ENCODE measurements around the gene PTDSS2.

PTDSS2 gene

DNA sequence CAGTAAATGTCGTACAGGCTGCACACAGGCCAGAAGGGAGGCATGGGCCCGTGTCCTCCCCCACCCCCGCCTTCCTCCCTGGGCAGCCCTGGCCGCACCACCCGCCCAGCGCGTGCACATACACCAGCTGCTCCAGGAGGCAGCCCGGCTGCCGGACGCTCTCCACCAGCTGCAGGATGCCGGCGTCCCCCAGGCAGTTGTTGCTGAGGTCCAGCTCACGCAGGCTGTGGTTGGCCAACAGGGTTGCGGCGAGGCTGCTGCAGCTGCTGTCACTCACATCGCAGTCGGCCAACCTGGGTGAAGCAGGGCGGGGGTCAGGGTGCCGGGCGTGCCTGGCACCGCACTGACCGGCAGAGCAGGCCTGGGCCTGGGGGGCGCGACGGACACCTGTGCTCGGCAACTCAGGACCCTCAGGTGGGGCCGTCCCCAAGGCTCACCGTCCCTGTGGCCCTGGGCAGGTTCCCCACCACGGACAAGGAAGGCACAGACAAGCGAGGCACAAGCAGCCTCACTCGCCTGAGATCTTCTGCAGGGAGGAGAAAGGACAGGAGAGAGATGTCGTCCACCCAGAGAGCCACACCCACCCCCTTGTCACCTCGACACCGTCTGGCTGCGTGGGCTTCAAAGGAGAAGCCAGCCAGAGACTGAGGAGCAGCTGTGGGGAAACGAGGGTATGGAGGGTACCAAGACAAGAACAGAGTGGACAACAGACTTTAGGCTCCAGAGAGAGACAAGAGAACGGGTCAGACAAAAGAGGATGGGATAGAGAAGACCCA, 44.9 kb downstream of the PTDSS2 start:
- no peak for FAIRE-seq

DNA sequence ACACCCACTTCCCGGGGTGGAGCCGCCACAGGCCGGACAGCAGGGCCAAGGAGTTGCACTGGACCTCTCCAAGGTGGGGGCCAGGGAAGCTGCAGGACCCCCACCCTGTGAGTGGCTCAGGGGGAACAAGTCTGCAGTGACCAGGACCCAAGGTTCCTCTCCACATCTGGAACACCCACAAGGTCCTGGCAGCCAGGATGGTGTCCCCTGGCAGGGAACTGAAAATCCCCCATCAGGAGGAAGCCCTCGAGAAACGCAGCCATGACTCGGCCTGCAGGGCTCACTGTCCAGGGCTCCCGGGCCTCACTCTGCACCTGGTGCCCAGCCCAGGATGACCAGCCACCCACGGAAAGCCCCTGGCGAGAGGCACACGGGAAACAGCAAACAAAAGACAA, 45.5 kb downstream of the PTDSS2 start:
- no peak for FAIRE-seq

DNA sequence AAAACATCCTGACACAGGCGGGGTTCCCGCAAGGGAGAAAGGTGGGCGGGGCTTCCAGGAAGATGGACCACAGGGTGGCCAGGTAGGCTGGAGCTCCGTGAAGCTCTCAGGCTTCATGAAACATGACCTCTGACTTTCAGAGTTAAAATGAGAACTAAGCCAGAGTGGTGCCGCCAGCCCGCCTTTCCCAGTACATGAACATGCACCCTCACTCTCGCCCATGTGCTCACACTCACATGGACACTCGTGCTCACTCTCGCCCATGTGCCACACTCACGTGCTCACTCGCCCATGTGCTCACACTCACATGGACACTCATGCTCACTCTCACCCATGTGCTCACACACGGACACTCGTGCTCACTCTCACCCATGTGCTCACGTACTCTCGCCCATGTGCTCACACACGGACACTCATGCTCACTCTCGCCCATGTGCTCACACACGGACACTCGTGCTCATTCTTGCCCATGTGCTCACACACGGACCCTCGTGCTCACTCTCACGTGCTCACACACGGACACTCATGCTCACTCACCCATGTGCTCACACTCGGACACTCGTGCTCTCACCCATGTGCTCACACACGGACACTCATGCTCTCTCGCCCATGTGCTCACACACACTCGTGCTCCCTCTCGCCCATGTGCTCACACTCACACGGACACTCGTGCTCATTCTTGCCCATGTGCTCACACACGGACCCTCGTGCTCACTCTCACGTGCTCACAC, 46.9 kb downstream of the PTDSS2 start:
- no peak for FAIRE-seq

DNA sequence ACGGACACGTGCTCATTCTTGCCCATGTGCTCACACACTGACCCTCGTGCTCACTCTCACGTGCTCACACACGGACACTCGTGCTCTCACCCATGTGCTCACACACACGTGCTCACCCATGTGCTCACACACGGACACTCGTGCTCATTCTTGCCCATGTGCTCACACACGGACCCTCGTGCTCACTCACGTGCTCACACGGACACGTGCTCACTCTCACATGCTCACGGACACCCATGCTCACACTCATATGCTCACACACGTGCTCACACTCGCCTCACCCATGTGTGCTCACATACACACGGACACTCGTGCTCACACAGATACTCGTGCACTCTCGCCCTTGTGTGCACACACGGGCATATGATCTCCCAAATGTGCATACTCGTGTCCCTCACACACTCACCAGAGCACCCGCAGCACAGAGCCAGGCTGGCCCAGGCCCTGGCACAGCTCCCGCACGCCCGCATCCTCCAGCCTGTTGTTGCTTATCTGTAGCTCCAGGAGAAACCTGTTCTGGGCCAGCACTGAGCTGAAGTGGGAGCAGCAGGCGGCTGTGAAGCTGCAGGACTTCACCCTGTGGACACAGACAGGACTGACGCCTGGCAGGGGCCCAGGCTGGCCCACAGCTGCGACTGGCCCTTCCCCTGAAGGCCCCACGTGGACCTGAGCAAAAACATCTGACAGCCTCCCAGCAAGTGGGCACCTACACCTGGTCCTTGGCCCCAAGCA, 47.7 kb downstream of the PTDSS2 start:
- no peak for FAIRE-seq

DNA sequence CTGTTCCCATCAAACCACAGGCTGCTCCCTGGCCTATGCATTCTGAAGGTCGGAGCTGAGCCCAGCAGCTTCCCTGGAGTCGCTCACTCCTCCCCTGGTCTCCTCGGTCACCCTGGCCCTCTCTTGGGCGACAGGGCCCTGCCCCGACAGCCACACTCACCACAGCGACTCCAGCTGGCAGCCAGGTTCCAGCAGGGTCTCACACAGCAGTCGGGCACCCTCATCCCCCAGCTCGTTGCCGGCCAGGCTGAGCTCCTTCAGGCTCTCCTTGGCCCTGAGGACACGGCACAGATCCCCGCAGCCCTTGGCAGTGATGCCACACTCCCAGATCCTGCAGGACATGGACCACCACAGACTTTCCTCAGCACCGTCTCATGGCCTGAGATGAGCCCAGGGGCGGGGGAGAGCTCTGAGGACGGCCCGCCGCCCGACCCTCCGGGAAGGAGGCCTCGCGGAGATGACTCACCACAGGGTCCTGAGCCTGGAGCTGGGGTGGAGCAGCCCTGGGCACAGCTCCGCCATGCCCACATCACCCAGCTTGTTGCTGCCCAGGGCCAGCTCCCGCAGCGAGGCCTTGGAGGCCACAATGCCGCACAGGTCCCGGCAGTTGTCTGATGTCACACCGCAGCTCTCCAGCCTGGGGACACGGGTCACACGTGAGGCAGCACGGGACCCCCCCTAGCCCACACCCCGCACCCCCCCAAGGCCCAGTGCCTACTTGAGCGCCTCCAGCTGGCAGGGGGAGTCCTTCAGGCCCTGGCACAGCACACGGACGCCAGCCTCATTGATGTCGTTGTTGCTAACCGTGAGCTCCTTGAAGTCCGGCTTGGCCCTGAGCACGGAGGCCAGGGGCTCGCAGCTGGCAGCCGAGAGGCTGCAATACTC, 48.5 kb downstream of the PTDSS2 start:
- no peak for FAIRE-seq

DNA sequence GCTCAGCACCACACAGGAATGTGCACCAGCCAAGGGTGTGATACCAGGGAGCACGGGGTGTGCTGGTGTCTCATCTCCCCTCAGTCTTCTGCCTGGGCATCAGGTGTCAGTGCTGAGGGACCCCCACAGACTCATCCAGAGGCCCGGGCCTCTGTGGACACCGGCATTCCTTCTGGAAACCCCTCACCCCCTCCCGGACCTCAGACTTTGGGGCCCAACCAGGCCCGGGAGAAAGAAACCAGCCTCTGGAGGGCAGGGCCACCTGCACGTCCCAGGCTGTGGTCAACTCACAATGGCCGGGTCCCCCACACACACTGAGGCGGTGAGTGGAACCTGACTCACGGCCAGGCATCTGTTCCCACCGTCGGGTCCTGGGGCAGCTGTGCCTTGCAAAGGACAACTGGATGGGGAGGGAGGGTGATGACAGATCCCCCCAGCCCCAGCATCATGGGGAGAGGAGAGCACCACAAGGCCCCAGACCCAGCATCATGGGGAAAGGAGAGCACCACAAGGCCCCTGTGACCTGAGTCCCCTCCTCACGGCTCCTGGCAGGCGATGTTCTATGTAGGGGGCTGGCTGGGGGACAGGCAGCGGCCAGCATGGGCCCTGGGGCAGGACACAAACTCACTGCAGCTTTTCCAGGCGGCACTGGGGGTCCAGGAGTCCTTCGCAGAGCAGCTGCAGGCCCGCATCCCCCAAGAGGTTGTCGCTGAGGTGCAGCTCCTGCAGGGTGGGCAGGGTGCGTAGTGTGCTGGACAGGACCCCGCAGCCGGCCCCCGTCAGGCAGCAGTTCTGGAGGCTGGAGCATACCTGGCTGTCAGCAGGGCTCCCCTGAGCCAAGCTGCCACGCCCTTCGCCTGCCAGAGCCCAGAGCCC, 49.4 kb downstream of the PTDSS2 start:
- no peak for FAIRE-seq

DNA sequence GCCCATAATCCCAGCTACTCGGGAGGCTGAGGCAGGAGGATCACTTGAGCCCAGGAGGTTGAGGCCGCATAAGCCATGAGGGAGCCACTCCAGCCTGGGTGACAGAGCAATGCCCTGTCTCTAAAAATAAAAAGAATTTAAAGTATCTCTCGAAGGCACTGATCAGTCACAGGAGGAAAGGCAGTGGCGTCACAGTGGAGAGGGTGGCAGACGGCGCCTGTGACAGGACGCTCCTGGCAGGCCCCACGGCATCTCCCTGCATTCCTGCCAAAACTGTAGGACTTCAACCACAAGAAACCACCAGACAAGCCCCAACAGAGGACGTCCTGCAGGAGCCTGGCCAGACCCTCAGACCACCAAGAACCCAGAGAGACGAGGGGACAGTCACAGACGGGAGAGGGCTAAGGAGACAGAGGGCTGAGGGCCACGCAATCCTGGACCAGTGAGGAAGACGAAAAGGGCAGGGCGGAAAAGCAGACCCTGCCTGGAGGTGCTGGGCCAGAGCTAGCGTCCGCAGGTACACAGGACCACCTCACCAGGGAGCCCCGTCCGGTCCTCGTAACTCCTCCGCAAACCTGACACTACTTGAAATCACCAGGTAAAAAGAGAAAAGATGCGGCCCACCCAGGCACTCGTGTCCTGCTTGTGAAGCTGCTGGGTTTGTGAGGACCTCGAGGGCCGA, 51.1 kb downstream of the PTDSS2 start:
- FAIRE-seq, result no peak

DNA sequence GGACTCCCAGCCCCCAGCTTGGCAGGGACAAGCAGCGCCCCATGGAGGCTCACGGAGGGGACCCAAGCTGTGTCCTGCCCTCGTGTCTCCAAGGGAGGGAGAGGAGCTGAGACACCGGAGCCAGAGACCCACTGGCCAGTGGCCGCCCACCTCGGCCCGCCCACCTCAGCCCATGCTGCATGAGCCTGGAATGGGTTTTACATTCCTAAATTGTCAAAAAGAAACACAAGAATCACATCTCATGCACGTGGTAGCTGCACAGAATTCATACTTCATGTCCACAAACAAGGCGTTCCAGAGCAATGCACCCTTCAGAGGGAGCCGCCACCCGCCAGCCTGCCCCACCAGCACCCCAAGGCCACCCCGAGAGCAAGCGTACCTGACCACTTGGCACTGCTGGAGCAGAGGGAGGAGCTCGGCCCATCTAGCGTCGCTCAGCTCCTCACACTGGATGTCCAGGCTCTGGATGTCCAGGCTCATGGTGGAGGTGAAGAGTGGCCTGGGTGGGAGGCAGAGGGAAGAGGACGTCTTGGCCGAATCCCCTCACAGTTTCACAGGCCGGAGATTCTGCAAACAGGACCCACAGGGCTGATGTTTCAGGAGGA, 51.7 kb downstream of the PTDSS2 start:
- FAIRE-seq, result no peak

DNA sequence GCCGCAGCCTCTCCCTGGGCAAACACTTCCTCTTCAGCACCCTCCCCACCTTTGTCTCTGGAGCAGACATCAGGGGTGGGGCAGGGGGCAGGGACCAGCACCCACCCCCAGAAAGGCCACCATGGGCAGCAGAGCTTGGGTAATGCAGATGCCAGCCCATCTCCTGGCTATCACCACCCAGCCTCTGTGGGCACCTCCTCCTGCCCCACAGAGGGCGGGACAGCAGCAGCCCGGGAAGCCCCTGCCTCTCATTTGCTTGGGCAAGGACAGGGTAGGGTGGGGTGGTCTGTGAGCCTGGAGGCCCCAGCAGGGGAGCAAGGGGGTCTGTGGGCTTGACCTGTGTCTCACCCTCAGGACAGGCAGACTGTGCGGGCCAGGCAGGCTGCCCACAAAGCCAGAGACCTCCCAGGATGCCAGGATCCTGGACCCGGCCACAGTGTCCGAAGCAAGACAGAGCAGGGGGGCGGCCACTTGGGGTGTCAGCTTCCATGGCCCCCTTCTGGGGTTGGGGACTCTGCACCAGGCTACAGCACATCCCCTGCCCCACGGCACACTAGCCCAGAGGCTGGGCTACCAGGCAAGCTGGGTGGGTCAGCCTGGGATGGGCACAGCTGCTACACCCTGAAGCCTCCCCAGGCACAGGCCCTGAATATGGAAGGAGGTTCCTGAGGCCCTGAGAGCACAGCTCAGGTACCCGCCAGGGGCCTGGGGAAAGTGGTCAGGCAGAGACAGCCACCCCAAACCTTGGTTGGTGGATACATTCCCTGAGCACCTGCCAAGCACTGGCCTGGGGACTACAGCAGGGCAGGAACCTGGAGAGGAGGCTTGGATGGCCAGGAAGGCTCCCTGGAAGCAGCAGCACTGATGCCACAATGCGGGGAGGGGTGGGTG, 52.5 kb downstream of the PTDSS2 start:
- FAIRE-seq, result no peak

DNA sequence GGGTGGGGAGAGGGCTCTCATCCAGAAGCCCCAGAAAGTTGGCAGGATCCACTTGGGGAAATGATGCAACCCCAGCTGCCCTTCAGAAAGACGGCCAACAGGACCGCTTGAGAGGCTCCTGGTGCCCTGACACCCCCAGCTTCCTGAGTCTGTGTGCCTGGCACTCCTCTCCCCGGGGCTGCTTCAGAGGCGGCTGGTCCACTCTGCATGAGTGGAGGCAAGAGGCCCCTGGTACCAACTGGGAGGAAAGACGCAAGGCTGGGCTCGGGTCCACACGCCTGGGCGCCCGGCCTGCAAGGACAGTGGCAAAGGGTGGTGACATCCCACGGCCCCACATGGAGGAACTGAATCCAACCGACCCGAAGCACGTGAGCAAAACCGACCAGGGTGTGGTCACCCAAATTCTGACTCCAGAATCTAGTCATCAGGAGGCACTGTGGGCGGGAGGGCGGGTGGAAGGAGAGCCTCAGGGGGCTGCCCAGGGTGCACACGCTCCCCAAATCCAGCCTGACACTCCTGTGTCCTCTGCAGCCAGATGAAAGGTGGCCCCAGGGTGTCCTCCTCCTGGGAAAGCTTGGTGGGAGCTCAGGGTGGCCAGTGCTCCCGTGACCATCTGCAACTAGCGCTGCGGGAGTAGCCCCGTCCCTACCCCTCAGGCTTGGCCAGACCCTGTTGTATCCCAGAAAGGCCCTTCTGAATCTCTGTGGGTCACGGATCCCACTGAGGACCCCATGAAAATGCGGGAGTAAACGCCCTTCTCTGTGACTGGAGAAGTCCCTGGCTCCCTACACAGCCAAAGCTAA, 53.3 kb downstream of the PTDSS2 start:
- no peak for FAIRE-seq

DNA sequence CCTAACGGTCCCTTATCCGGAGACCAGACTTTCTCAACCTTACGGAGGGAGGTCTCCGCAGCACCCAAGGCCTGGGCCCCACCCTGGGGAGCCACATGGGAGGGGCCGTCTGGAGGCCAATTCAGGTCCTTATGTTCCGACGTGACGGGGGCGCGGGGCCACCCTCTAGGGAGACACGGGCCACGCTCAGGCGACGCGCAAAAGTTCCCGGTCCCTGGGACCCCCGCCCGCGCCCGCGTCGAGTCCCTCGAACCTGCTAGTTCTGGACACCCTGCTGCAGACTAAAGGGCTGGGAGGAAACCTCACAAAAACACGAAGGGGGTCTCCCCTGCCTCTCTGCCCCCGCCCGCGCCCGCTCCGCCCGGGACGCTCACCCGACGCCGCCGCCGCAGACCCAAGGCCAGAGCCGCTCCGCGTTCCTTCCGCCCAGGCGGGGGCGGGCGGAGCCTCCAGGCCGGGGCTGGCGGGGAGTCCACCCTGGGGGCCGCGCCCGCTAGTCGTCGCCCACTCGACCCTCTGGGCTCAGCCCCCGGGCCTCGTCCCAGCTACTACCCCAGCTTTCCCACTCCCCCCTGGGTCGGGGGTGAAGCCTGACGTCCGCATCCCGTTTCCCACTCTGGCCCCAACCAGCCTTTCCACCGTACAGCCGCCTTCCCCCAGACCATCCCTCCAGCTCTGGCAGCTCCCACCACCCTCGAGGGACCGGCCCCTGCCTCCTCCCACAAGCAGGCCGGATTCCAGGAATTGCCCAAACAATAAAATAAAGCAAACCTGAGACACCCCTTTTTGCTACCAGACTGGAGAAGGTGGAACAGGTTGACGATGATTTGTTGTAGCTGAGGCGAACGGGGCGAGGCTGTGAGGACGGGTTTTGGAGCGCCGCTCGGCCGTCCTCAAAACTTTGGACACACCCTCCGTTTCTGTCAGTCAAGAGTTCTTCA, 54.2 kb downstream of the PTDSS2 start:
- no peak for FAIRE-seq

DNA sequence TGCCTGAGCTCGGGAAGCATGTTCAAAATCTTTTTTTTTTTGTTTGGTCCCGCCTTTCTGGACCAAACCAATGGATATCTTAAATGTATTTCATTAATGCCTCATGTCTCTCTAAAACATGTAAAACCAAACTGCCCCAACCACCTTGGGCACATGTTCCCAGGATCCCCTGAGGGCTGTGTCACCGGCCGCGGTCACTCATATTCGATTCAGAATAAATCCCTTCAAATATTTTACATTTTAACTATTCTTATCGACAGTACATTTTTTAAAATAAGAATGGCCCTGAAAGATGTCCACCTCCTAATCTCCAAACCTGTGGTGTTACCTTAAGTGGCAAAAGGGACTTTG, 54.9 kb downstream of the PTDSS2 start:
- FAIRE-seq, result no peak

DNA sequence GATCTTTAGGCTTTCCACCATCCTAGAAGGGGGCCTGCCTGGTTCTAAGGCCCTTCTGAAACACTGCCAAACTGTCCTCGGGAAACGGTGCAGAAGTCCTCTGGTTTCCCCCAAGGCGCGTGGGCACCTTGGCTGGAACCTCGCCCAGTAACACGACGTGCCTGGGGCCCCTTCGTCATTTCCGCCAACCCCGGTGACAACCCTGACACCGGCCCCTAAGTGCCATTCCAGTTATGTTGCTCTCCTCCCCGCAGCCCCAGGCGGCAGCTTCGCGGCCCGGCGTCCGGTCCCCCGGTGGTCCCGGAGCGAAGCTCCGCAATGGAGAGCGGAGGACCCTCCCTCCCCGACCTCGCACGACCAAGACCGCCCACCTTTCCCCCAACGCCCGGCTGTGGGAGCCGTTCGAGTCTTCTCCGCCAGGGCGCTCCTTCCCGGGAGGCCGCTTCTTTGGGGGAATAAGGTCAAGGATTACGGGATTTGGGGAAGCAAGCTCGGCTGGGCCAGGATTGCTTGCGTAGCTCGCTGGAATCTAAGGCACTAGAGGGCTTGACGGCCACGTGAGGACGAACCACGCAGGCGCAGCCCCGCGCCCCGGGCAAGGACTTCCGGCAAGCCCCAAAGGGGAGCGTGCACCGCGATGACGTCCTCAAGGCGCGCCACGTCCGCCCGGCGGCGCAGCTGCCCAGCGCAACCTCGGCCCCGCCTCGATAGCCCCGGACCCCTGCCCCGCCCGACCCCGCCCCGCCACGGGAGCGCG, 56.3 kb downstream of the PTDSS2 start:
- no peak for FAIRE-seq

DNA sequence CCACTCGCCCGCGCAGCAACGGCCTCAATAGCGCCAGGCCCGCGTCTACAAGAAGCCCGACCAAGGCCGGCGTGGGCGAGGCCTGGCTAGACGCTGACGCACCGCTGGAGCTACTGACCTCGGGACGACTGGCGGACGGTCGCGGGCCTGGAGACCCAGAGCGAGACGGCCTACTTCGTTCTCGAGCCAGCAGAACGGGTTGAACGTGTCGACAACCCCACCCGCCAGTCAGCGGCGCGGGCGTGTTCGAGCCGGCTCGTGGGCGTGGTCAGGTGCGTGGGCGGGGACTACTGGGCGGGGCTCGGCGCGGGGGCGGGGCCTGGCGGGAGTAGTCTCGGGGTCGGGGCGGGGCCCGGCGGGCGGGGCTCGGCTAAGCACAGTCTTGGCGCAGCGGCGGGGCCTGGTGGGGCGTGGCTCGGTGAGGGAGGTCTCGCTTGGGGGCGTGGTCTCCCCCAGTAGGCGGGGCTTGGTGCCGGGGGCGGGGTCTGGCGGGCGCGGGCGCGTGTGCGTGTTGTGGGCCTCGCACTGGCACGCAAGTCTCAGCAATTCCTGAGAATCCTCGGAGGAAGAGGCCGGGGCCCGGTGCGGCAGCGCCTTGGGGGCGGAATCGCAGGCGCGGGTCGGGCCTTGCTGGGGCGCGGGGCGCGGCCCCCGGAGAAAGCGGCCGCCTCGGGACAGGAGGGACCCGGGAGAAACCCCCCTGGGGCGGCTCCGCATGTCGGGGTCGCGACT, 57.1 kb downstream of the PTDSS2 start, which contains the start of gene RNH1:
TSS of gene RNH1 (minus strand) at position 248 of the 732 bp plus-strand sequence. CDS start 5,080 bp downstream, outside the sequence.
- no peak for FAIRE-seq

DNA sequence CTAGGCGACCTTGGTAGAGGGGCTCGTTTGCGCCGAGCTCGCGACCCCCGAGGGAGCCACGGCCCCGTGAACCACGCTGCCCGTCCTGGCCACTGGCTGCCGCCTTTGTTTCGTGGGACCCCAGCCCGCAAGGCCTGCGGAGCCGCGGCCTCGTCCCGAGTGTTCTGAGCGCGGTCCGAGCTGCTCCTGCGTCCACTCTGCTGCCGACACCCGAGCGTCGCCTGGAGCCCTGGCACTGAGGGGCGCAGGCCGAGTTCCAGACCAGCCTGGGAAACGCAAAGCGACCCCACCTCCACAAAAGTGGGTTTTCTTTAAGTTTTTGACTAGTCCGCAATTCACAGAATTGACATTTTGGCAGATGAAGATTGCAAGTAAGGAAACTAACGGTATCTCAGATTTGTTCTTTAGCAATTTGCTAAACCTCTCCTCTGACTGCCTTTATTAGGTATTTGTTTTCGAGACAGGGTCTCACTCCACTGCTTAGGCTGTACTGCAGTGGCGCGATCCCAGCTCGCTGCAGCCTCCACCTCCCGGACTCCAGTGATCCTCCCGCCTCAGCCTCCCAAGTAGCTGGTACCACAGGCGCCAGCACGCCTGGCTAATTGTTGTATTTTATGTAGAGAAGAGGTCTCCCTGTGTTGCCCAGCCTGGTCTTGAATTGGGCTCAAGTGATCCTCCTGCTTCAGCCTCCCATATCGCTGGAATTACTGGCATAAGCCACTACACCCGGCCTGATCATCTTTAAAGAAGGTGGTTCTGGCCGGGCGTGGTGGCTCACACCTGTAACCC, 57.8 kb downstream of the PTDSS2 start:
- FAIRE-seq, result no peak
